NT2/D1 (cell line): ENCODE data around the gene EFCAB8.

Experiments
- DNase-seq: peaks from one replicate; pipeline ENCODE4 v3.0.0-alpha.2; 2011; ENCODE audit warnings: low read depth, low spot score
- H3K27me3 ChIP-seq: 2 replicates; pipeline ENCODE4 v1.6.0; 2011; ENCODE audit warnings: mild to moderate bottlenecking; ENCODE audit not compliant: insufficient read length, insufficient read depth
- H3K36me3 ChIP-seq: 2 replicates; pipeline ENCODE4 v1.6.1; 2011; ENCODE audit warnings: mild to moderate bottlenecking, low read length, mixed read lengths; ENCODE audit not compliant: insufficient read depth, insufficient read length
- H3K4me1 ChIP-seq: 2 replicates; pipeline ENCODE4 v1.5.1; 2011; ENCODE audit not compliant: insufficient read depth, insufficient read length
- H3K4me3 ChIP-seq: 2 replicates; pipeline ENCODE4 v1.5.1; 2011; ENCODE audit warnings: low read depth; ENCODE audit not compliant: insufficient read length
- H3K9ac ChIP-seq: 2 replicates; pipeline ENCODE4 v1.6.0; 2011; ENCODE audit warnings: low read depth; ENCODE audit not compliant: insufficient read length
- H3K9me3 ChIP-seq: 2 replicates; pipeline ENCODE4 v1.5.1; 2011; ENCODE audit warnings: mild to moderate bottlenecking, low read length; ENCODE audit not compliant: insufficient read depth
- SUZ12 ChIP-seq: IDR thresholded peaks from 2 replicates; pipeline ENCODE4 v1.6.1; 2011; ENCODE audit not compliant: insufficient read length, insufficient read depth; ENCODE audit errors: extremely low read depth
- YY1 ChIP-seq: IDR thresholded peaks from 2 replicates; pipeline ENCODE4 v1.6.1; 2011; ENCODE audit not compliant: insufficient read length, insufficient read depth
- ZNF274 ChIP-seq: IDR thresholded peaks from 2 replicates; pipeline ENCODE4 v1.6.1; 2011; ENCODE audit warnings: mild to moderate bottlenecking, low read depth, low read length

The EFCAB8 gene

DNA sequence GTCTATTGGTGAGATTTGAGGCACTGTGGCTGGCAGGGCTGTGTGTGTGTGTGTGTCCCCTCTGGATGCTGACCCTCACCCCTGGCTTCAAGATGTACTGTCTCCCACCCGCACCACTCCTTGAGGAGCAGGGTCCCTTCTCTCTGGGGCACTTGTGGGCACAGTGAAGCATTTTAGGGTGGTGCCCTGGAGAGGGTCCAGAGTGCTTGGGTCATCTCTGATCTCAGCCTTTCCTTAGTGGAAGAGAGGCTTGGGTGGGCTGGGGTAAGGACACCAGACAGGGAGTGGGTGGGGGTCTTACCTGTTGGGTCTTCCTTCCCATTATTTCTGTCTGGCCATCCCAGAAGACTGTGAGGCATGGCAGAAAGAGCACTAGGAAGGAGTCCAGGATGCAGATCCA lies 66.1 kb downstream of the EFCAB8 start:
- Histone ChIP-seq H3K9ac (no peak overlapping the region), H3K27me3 (no peaks in the 10 kb centered on the region), H3K36me3 (no peaks in the 10 kb centered on the region), H3K9me3 (no peaks in the 10 kb centered on the region), H3K4me1 (peaks cover 2% of the 10 kb centered on the region), H3K4me3 (no peak overlapping the region)
- TF ChIP-seq SUZ12 (no peak), YY1 (no peak), ZNF274 (no peak)
- DNase-seq = no peak

DNA sequence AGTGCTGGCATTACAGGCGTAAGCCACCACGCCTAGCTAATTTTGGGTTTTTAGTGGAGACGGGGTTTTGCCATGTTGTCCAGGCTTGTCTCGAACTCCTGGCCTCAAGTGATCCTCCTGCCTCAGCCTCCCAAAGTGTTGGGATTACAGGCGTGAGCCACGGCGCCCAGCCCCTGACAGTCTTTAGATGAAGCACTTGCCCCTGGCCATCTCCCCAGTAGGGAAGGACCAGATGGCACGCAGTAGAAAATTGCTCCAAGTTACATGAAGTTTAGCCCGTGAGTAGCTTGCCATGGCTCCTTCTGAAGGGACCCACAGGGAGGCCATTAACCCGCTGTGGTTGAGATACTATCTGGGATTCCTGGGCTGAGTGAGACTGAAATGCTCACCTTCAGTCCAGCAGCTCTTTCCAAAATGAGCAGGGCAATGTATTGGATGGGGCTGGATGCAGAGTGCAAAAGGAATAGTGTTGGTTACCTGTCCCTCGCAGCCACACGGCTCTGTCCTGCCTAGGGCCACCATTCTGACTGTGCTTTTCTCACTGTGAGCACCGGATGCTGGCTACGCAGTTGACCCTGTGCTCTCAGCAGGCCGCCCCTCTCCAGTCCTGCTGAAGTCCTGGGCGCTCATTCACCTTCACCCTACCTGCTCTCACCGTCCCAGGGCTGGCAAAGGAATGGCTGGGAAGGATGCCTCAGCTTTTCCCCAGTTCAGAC lies 66.9 kb downstream of the EFCAB8 start:
- peaks cover 2% of the 10 kb centered on the region for H3K4me1 ChIP-seq
- no peaks in the 10 kb centered on the region for H3K27me3 ChIP-seq
- H3K9ac ChIP-seq = no peak overlapping the region
- H3K4me3 ChIP-seq = no peak overlapping the region
- H3K9me3 ChIP-seq = no peaks in the 10 kb centered on the region
- TF ChIP-seq ZNF274 (no peak), SUZ12 (no peak), YY1 (no peak)
- H3K36me3 ChIP-seq = no peaks in the 10 kb centered on the region
- no peak for DNase-seq

DNA sequence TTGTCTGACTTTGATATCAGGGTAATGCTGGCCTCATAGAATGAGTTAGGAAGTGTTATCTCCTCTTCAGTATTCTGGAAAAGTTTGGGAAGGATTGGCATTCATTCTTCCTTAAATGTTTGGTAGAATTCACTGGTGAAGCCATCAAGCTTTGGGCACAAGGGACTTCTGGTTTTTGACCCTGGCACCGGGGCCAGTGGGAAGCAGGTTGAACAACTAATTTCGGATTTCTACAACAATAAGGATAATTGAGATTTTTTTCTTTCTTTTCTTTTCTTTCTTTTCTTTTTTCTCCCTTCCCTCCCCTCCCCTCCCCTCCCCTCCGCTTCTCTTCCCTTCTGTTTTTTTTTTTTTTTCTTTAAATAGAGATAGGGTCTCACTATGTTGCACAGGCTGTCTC lies 70.4 kb downstream of the EFCAB8 start:
- TF ChIP-seq YY1 (no peak), SUZ12 (no peak), ZNF274 (no peak)
- no peaks in the 10 kb centered on the region for H3K36me3 ChIP-seq
- no peaks in the 10 kb centered on the region for H3K27me3 ChIP-seq
- H3K9ac ChIP-seq = no peak overlapping the region
- no peak overlapping the region for H3K4me3 ChIP-seq
- no peaks in the 10 kb centered on the region for H3K9me3 ChIP-seq
- H3K4me1 ChIP-seq = peaks cover 2% of the 10 kb centered on the region
- no peak for DNase-seq

GRCh38 chr20:32930181-32930580 lies 71.5 kb downstream of the EFCAB8 start:
- TF ChIP-seq ZNF274 (no peak), SUZ12 (no peak)
- no peaks in the 10 kb centered on the region for H3K9me3 ChIP-seq
- H3K4me1 ChIP-seq = peaks cover 2% of the 10 kb centered on the region
- no peak for DNase-seq
- no peaks in the 10 kb centered on the region for H3K36me3 ChIP-seq
- no peak overlapping the region for H3K9ac ChIP-seq
- no peaks in the 10 kb centered on the region for H3K27me3 ChIP-seq
- H3K4me3 ChIP-seq = no peak overlapping the region

- DNase-seq = no peak
- no peak overlapping the region for H3K9ac ChIP-seq
- H3K36me3 ChIP-seq = no peaks in the 10 kb centered on the region
- no peak overlapping the region for H3K4me3 ChIP-seq
- H3K27me3 ChIP-seq = no peaks in the 10 kb centered on the region
- H3K9me3 ChIP-seq = no peaks in the 10 kb centered on the region
- H3K4me1 ChIP-seq = peaks cover 2% of the 10 kb centered on the region
- no peak for TF ChIP-seq ZNF274
- TF ChIP-seq SUZ12 = no peak
- TF ChIP-seq YY1 = no peak
These were observed 72.0 kb downstream of the EFCAB8 start for GRCh38 chr20:32930701-32931100.

DNA sequence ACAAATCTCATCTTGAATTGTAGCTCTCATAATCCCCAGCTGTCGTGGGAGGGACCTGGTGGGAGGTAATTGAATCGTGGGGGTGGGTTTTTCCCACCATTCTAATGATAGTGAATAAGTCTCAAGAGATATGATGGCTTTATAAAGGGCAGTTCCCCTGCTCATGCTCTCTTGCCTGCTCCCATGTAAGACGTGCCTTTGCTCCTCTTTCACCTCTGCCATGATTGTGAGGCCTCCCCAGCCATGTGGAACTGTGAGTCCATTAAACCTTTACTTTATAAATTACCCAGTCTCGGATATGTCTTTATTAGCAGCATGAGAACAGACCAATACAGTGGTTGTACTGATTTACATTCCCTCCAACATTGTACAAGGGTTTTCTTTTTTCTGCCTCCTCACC lies 75.9 kb downstream of the EFCAB8 start:
- Histone ChIP-seq H3K36me3 (no peaks in the 10 kb centered on the region), H3K9me3 (no peaks in the 10 kb centered on the region), H3K4me1 (no peaks in the 10 kb centered on the region), H3K9ac (no peak overlapping the region), H3K27me3 (no peaks in the 10 kb centered on the region), H3K4me3 (no peak overlapping the region)
- DNase-seq = no peak
- TF ChIP-seq ZNF274 = no peak
- no peak for TF ChIP-seq YY1
- TF ChIP-seq SUZ12 = no peak

- no peaks in the 10 kb centered on the region for H3K9me3 ChIP-seq
- H3K9ac ChIP-seq = no peak overlapping the region
- no peaks in the 10 kb centered on the region for H3K36me3 ChIP-seq
- H3K27me3 ChIP-seq = peaks cover 1% of the 10 kb centered on the region
- H3K4me3 ChIP-seq = no peak overlapping the region
- TF ChIP-seq YY1 = no peak
- TF ChIP-seq ZNF274 = no peak
- TF ChIP-seq SUZ12 = no peak
- H3K4me1 ChIP-seq = peaks cover 3% of the 10 kb centered on the region
- DNase-seq = no peak
These were observed 82.6 kb downstream of the EFCAB8 start for GRCh38 chr20:32941155-32941885.

DNA sequence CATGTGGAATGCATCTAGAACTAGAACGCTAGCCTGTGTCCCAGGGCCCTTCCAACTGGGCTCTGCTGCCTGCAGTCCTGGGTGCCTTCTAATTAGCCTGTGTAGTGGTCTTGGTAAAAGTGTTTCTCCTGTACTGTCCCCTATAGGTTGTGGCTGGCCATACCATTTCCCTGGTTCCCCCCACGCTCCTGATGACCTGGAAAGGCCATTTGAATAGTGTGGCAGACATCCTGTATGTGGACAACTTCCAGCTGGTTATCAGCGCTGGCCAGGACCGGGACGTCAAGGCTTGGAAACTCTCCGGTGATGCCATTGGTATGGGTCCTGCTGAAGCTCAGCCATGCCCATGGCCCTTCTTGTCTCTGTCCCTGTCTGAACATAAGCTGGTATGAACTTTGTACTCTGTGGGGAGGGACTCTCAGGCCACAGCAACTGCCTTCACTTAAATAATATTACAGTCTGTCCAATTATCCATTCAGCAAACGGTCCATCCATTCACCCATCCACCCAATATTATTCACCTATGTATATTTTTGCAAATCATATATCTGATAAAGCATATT lies 84.8 kb downstream of the EFCAB8 start:
- H3K9me3 ChIP-seq = no peaks in the 10 kb centered on the region
- DNase-seq = no peak
- no peak overlapping the region for H3K9ac ChIP-seq
- H3K4me3 ChIP-seq = no peak overlapping the region
- H3K27me3 ChIP-seq = peaks cover 21% of the 10 kb centered on the region
- TF ChIP-seq ZNF274 = no peak
- no peak for TF ChIP-seq SUZ12
- TF ChIP-seq YY1 = no peak
- no peaks in the 10 kb centered on the region for H3K36me3 ChIP-seq
- H3K4me1 ChIP-seq = peaks cover 3% of the 10 kb centered on the region
